Stomach (tissue), 4 donors: ENCODE data around the gene ADGRA1.
"Not testable (repeated sequence)": the region's sequence is repeated elsewhere in the genome, so short reads cannot be mapped to it uniquely, and the experiment has no call there.

Experiments
- EP300 ChIP-seq: sonication (generic); formaldehyde crosslinking; IDR thresholded peaks from one replicate; pipeline ENCODE4 v1.6.1; 2017; ENCODE audit warnings: antibody characterized with exemption
- POLR2AphosphoS5 ChIP-seq, 3 donors: sonication (generic); formaldehyde crosslinking; IDR thresholded peaks; one replicate each; pipeline ENCODE4 v1.6.1; 2016; ENCODE audit warnings: antibody characterized with exemption in 3 of 3
- TF ChIP-seq, protein P1 (sequence below), 7 experiments: fragments of 450-650 bp in 4 of 7; fragments of 200-600 bp in 3 of 7; sonication (generic) in 3 of 7; IDR thresholded peaks; one replicate each; pipeline ENCODE4 v1.5.1; 2016 to 2019; ENCODE audit warnings: antibody characterized with exemption in 7 of 7, control low read depth in 2 of 7, mild to moderate bottlenecking in 1 of 7

DNA sequence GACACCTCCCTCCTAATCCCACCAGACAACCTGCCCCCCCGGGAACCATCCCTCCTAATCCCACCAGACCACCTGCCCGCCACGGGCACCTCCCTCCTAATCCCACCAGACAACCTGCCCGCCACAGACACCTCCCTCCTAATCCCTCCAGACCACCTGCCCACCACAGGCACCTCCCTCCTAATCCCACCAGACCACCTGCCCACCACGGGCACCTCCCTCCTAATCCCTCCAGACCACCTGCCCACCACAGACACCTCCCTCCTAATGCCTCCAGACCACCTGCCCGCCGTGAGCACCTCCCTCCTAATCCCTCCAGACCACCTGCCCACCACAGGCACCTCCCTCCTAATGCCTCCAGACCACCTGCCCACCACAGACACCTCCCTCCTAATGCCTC, 23.9 kb downstream of the ADGRA1 start:
- TF ChIP-seq, protein P1, sequence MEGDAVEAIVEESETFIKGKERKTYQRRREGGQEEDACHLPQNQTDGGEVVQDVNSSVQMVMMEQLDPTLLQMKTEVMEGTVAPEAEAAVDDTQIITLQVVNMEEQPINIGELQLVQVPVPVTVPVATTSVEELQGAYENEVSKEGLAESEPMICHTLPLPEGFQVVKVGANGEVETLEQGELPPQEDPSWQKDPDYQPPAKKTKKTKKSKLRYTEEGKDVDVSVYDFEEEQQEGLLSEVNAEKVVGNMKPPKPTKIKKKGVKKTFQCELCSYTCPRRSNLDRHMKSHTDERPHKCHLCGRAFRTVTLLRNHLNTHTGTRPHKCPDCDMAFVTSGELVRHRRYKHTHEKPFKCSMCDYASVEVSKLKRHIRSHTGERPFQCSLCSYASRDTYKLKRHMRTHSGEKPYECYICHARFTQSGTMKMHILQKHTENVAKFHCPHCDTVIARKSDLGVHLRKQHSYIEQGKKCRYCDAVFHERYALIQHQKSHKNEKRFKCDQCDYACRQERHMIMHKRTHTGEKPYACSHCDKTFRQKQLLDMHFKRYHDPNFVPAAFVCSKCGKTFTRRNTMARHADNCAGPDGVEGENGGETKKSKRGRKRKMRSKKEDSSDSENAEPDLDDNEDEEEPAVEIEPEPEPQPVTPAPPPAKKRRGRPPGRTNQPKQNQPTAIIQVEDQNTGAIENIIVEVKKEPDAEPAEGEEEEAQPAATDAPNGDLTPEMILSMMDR (IDR thresholded peaks at IDR 0.05), result not testable (repeated sequence)
- not testable (repeated sequence) for TF ChIP-seq POLR2AphosphoS5 (IDR thresholded peaks at IDR 0.05); EP300
